HG03432 (cell line): ENCODE results near the gene CCDC197.

Source experiments
- ATAC-seq: cut with Tn5 transposase; IDR thresholded peaks from one replicate; pipeline ENCODE4 v1.9.1; 2021; ENCODE audit warnings: mild to moderate bottlenecking, moderate library complexity; ENCODE audit not compliant: unreplicated experiment

Gene CCDC197

DNA sequence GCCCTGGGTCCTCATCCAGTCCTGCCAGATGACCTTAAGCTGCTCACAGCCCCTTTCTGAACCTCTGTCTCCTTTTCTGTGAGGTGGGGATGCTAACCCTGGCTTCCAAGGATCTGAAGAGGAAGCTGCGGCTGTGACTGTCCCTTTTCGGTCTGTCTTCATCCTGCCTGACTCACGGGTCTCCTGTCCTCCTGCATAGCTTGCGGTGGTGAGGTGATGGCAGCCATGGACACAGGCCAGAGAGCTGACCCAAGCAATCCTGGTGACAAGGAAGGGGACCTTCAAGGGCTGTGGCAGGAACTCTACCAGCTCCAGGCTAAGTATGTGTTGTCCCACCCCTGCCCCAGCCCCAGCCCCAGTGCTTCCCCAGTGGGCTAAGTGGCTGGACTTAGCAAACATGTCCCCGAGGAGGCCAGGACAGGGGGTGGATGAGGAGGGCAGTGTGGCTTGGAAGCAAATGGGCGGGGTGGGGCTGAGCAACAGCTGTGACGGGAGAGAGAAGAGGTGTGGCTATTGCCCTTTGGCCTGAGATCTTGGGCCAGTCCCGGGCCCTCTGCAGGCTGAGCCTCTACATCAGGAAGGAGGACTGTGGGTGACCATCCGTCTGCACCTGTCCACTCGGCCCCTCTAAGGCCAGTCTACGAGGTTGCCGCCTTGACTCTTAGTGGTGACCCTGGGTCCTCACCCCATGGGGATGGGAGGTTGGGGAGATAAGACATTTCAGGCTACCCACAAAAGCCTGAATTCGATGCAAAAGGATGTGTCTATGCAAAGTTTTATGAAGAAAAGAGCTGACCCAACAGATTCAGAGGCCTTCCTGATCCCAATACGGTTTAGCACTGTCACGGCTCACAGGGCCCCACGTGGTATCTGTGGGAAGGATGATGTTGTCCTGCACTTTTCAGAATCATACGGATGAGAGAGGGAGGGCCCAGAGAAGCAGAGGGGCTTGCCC lies 1.1 kb downstream of the CCDC197 start:
- ATAC-seq = no peak

DNA sequence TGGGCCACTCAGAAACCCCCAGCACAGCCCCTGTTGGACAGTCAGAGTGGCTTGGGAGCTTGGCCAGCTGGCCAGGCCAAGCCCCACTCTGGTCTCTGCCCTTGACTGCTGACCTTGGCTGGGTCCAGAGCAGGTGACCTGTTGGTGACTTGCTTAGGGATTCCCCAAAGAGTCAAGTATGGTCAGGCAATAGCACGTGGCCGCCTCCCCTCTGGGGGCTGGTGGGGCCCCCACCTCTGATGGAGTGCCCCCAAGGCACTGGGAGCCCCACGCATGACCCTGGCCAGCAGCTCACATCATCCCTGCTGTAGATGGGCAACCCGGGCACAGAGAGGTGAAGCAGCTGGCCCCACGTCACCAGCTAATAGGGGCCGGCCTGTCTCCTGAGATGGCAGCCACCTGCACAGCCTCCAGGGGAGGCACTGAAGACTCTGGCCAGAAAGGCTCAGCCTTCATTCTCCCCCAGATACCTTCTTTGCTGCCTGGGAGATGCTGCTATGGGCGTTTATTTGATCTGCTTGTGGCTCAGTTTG lies 1.8 kb downstream of the CCDC197 start:
- ATAC-seq = no peak

DNA sequence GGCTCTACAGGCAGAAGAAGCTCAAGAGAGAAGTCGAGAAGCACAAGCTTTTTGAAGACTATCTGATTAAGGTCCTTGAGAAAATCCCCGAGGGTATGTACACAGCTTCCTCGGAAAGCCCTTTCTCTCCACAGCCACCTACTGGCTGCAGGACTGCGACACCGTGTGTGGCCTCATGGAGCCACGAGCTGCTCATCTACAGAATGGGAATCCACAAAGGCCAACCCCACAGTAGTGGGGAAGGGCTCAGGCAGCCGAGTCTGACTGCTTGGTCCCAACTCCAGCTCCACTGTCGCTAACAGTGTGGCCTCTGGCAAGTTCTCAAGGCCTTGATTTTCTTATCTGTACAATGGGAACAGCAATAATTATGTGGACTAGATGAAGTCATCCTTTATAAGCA lies 2.5 kb downstream of the CCDC197 start:
- ATAC-seq = no peak

DNA sequence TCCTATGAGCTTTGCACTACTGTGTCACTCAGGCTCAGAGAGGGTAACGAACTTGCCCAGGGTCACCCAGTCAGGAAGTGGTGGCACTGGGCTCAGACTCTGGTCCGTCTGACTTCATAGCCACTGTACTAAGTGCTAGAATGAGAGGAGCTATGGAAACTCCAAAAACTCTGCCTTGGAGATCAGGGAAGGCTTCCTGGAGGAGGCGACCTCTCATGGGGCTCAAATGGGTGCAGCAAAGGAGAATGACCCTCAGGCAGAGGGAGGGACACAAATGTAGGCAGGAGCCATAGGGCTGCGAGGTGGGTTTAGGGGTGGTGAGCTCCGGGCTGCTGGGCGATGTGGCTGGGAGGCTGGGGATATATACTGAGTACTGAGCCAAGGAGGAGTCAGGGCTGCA lies 3.2 kb downstream of the CCDC197 start:
- ATAC-seq = no peak

DNA sequence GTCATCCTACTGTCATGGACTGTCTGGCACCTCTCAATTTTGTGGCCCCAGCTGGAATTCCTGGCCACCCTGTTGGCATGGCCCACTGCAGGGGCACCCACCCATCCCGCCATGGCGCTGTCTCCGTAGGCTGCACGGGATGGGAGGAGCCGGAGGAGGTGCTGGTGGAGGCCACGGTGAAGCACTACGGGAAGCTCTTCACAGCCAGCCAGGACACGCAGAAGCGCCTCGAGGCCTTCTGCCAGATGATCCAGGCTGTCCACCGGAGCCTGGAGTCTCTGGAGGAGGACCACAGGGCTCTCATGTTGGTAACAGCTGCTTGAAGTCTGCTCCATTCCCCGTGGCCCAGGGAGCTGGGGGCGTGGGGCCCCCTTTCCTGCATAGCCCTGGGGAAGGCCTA lies 3.9 kb downstream of the CCDC197 start:
- no peak for ATAC-seq

DNA sequence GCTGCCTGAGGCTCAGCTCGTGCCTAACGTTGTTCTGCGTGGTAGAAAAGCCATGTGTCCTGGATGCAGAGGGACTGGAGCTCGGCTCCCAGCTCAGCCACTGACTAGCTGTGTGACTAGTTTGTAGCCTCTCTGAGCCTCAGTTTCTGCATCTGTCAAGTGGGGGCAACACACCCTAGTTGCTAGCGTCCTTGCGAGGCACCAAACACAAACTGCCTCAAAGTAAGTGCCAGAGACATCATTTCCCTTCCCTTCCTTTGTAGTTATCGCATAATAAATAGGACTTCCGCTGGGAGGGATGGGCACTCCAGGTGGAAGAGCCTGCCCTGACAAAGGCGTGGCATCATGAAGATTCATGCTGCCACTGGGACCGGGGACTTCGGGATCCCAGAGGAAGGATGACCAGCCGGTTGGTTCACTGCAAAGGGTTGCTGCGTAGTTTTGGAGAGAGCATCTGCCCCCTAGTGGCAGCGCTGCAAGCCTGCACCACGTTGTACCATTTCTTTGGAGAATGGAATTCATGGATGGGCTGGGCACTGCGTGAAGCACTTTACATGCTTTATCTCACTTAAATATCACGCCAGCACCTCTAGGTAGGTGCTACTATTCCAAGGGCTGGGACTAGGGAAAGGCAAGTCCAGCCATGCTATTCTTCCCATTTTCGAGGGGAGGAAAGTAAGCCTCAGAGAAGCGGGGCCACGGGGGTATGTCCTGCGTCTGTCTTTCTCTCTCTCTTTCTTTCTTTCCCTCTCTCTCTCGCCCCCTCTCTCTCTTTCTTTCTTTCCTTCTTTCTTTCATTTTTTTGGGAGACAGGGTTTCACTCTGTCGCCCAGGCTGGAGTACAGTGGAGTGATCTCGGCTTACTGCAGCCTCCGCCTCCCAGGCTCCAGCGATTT lies 4.6 kb downstream of the CCDC197 start:
- ATAC-seq = peak; percentile 65

DNA sequence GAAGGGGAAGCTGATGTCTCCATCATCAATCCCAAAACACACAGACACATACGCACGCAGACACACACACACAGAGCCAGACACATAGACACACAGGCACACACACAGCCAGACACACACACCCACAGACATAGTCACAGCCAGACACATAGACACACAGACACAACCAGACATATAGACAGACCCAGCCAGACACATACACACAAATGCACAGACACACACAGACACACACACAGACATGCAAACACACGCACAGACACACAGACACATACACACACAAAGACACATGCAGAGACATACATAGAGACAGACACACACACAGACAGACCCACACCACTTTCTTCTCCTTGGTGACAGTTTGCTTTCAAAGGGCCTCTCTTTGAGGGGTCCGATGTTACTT lies 6.3 kb downstream of the CCDC197 start:
- ATAC-seq = no peak

DNA sequence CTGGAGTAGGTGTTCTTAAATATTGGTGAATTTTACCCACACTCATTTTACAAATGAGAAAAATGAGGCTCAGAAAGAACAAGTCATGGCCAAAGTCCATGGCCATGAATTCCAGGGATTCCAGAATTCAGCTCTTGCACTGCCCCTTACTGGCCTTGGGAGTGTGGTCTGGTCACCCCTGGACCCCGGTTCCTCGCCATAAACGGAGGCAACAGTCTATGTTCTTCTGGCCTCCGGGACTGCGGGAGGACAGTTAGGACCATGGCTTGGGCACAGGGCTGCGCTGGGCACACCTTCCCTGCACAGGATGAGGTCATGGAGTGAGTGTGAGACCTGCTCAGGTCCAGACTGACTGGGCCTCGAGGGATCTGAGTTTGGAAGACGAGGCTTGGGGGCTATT lies 6.9 kb downstream of the CCDC197 start:
- no peak for ATAC-seq

DNA sequence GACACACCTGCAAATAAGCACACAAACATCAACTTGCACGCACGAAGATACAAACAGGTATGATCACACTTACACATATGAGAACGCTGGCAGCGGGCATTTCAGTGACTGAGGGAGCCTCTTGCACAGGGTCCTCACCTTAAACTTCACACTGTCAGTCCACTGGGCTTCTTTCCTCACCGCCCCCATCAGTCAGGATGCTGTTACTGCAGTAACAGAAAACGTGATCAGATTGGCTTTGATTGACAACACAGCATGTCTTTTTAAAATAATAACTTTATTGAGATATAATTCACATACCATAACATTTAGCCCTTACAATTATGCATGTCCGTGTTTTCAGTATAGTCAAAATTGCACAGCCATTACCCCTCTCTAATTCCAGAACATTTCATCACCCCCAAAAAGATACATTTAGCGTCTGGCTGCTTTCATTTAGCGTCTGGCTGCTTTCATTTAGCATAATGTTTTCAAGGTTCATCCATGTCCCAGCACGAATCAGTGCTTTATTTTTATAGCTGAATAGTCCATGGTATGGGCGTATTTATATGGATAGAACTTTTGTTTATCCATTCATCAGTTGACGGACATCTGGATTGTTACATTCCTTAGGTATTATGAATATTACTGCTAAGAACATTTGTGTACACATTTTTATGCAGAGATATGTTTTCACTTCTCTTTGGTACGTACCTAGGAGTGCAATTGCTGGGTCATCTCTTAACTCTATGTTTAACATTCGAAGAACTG lies 8.4 kb downstream of the CCDC197 start:
- no peak for ATAC-seq

DNA sequence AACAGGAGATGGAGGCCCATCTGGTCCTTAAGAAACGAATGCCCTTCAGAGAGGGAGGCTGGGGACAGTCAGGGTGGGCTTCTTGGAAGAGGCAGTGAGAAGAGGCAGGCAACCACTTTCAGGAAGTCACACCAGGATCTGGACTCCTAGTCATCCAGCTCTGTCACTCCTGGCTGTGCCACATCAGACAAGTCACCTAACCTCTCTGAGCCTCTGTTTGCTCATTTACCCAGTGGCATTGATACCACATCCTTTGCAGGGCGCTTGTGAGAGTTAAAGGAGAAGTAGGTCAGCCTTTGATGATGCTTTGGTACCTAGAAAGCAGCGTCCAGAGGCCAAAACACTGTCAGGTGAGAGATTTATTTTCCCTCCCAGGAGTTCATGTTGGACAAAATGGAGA lies 11.1 kb downstream of the CCDC197 start:
- no peak for ATAC-seq

DNA sequence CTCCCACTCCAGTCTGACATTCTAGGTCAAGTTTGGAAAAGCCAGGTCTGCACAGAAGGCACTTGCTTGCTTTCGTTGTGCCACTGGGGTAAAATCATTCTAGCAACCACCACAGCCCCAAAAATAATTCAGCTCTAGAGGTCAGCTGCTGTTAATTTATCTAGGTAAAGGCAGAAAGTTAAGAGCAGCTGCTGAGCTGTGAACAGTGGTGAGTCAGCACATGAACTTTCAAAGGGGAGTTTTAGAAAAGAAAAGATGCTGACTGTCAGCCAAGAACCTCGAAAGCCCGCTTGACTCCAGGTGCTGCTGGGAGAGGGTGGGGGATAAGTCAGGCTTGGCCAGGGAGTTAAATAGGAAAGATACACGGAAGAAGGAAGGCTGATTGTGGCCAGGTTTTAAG lies 12.7 kb downstream of the CCDC197 start:
- ATAC-seq = peak; percentile 65

DNA sequence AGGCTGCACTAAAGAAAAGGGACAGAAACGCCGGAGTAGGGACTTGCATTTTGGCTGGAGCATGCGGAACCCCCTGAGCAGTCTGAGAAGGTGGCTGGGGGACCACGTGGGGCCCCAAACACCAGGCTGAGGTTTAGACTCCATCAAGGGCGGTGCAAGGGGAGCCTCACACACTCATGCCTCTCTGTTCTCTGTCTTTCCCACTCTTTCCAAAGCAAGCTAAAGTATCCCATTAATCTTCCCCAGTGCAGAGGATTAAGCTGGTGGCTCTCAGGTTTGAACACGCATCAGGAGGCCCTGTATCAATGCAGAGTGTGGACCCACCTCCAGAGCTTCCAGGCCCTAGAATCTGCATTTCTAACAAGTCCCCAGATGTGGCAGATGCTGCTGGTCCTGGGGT lies 13.5 kb downstream of the CCDC197 start:
- no peak for ATAC-seq

DNA sequence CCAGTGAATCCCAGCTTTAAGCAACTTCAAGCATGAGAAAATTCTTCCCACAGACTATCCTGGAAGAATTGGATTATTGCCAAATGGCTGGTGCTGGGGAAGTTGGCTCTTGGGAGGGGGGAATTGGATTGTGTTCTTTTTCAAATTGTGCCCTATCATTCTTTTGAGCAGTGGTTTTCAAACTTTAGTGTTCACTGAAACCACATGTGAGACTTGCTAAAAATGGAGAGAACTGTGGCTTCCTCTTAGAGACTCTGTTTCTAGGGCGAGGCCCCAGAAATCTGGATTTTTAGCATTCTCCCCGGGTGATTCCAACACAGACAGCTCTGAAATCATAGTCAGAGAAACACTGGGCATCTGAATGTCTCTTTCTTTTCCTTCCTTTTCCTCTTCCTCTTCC lies 14.7 kb downstream of the CCDC197 start:
- ATAC-seq = no peak

DNA sequence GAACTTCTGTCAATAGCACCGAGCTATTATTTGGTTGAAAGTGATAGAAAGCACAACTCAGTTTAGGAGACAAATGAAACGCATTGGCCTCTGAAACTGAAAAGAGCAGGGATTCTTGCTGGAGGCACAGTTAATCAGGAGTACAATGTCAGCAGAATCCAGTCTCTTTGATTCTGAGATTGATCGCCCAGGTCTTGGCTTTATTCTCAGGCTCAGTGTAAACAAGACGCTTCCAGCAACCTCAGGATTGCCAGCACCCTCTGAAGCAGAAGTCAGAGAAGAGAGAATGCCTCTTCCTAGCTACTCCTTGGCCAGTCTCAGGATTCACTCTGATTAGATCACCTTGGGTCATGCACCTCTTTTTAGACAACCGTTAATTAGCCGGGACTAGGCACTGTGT lies 17.3 kb downstream of the CCDC197 start:
- ATAC-seq = no peak

DNA sequence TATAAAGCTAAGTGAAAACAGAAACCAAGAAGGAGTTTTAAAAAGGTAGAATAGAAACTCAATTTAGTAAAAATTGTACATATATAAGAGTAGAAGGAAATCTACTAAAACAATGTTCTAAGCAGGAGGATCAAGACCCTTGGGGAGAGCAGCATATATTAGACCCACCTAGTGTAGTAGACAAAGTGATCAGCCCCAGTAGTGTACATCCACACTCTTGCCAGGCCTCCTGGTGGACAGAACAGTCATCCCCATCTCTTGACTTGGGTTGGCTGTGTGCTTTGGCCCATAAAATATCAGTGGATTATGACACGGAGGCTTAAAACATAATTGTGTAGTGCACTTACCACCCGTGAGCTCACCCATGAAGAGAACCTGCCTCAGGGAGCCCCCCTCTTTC lies 18.1 kb downstream of the CCDC197 start:
- ATAC-seq = no peak

DNA sequence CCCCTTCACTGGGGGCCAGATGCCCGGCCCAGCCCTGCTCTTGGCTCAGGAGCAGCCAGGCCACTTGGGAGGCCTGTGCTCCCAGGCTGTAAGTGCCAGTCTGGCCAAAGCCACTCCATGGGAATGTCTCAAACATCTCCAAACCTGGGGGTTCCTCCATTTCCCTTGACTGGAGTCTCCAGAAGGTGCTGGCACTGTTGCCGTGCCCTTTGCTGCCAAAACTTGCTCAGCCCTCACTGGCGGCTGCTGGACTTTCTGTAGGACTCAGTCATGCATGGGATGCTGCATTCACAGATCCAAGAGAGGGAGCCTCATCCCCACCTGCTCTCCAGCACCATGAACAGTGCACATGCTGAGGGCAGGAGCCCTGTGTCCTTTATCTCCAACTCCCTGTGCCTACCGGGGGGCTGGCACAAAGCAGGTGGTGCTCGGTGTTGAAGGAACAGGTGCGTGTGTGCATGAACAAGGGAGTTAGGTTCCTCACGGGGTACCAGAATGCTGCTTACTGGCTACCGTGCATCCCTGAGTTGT lies 19.4 kb downstream of the CCDC197 start:
- no peak for ATAC-seq

DNA sequence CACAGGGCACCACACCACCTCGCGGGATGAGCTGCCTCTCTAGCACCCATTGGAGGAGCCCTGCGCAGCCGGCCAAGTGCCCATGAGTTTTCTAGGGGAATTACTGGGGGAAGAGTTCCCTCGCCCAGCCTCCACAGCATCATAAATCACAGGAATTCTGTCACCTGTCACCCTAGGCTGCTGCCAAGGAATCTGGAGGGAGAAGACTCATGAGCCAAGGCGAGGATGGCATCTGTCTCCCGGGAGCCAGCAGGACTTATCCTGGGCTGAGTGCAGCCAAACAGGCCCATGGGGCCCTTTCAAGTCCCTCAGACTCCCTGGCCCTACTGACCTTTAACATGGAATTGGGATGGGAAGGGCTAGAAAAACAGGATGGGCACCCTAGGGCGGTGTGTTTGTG lies 21.2 kb downstream of the CCDC197 start:
- ATAC-seq = no peak

DNA sequence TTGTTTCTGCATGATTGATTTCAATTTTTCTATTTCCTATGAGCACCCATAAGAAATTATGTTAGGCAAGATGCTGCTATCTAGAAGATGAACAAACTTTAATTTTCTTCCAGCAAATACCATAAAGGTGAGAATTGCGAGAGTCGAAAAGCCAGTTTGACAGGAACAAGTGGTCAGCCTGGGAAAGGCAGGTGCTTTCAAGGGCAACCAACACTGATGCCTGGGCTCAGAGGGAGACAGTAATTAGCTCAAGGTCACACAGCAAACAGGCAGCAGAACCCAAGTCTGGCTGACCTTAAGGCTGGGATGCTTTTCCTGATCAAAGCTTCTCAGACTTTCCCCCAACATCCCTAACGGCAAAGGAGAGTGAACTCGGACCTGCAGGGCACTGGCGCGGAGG lies 22.2 kb downstream of the CCDC197 start:
- ATAC-seq = no peak

DNA sequence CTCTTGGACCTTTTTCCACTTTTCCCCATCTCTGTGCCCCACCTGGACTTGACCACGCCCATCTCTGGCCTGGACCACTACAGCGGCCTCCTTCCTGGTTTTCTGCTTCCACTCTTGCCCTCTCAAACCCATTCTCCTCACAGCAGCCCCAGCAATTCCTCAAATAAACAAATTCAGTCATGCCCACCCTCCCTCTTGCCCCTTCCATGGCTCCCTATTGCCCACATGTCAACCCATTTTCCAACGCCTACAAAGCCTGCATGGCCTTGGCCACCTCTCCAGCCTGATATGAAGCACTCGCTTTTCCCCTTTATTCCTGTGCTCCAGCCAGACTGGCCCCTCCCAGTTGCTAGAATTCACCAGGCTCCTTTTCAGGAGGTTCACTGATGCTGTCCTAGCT lies 23.2 kb downstream of the CCDC197 start:
- no peak for ATAC-seq

DNA sequence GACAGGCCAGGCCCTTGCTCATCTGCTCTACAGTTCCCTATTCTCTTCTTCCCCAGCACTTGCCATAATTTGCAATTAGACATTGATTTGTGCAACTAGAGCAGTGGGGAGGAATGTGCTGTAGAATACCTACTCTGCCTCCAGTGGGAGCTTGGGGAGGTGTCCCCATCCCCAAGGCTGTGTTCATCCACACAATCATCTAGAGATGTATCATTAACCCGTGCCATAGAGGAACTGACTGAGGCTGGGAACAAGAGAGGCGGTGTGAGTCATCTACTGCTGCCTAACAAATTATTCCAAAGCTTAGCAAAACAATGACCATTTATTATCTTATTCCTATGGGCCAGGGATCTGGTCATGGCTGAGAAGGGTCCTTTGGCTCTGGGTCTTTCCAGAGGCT lies 23.9 kb downstream of the CCDC197 start:
- no peak for ATAC-seq
